Hepatocyte (in vitro differentiated cells): ENCODE data around the gene AMZ2. TPM values are rescaled to one million over a fixed set of nuclear protein-coding genes. Genes with fewer than 3 reads are reported as not detected.

Experiments
- DNase-seq: peaks from one replicate; pipeline ENCODE4 v3.0.0-alpha.2; 2016; ENCODE audit warnings: low spot score
- H2AFZ ChIP-seq: fragments of 200-600 bp; sonication (generic); 2 replicates; pipeline ENCODE4 v1.6.0; 2016; ENCODE audit warnings: antibody characterized with exemption, mild to moderate bottlenecking
- H3K27ac ChIP-seq: fragments of 200-600 bp; sonication (generic); 2 replicates; pipeline ENCODE4 v1.5.1; 2016; ENCODE audit warnings: mild to moderate bottlenecking
- H3K27me3 ChIP-seq: fragments of 200-600 bp; sonication (generic); 2 replicates; pipeline ENCODE4 v1.6.1; 2016
- H3K36me3 ChIP-seq: fragments of 200-600 bp; sonication (generic); replicated peaks from 2 replicates; pipeline ENCODE4 v1.5.1; 2016; ENCODE audit warnings: low read depth; ENCODE audit not compliant: insufficient read depth
- H3K4me1 ChIP-seq: fragments of 200-600 bp; sonication (generic); 2 replicates; pipeline ENCODE4 v1.5.1; 2016; ENCODE audit warnings: mild to moderate bottlenecking, moderate library complexity; ENCODE audit not compliant: insufficient read depth
- H3K4me2 ChIP-seq: fragments of 200-600 bp; sonication (generic); 2 replicates; pipeline ENCODE4 v1.6.0; 2016
- H3K4me3 ChIP-seq: fragments of 200-600 bp; sonication (generic); 2 replicates; pipeline ENCODE4 v1.5.1; 2016; ENCODE audit warnings: mild to moderate bottlenecking
- H3K79me2 ChIP-seq: fragments of 200-600 bp; sonication (generic); 2 replicates; pipeline ENCODE4 v1.6.0; 2017; ENCODE audit warnings: mild to moderate bottlenecking
- H3K9me2 ChIP-seq: fragments of 200-600 bp; sonication (generic); replicated peaks from 2 replicates; pipeline ENCODE4 v1.6.0; 2017; ENCODE audit warnings: mild to moderate bottlenecking; ENCODE audit not compliant: insufficient read depth
- H3K9me3 ChIP-seq: fragments of 200-600 bp; sonication (generic); 2 replicates; pipeline ENCODE4 v1.5.1; 2016; ENCODE audit warnings: low read depth, mild to moderate bottlenecking
- H4K20me1 ChIP-seq: fragments of 200-600 bp; sonication (generic); 2 replicates; pipeline ENCODE4 v1.6.0; 2016; ENCODE audit warnings: mild to moderate bottlenecking; ENCODE audit not compliant: insufficient read depth, poor library complexity, severe bottlenecking
- EZH2 ChIP-seq: fragments of 200-600 bp; sonication (generic); IDR thresholded peaks from 2 replicates; pipeline ENCODE4 v1.6.1; 2016; ENCODE audit warnings: antibody characterized with exemption, mild to moderate bottlenecking, borderline replicate concordance
- EZH2phosphoT487 ChIP-seq: fragments of 200-600 bp; sonication (generic); IDR thresholded peaks from one replicate; pipeline ENCODE4 v1.6.1; 2018; ENCODE audit warnings: antibody characterized with exemption, mild to moderate bottlenecking, low read depth, moderate library complexity; ENCODE audit not compliant: unreplicated experiment, severe bottlenecking
- WGBS: methylation state at CpG from one replicate; pipeline ENCODE4 v1.1.6; 2016; ENCODE audit warnings: low lambda C conversion rate; ENCODE audit errors: missing lambda C conversion rate; 5-methylcytosine and 5-hydroxymethylcytosine counted together
- polyA plus RNA-seq: library from polyadenylated mRNA; unstranded; fragments of >200 nt; fragmentation: Nextera tagmentation; extraction: Ambion mirVana; gene quantifications from 2 replicates; pipeline ENCODE4 v1.2.1, GENCODE V29; 2016
- total RNA-seq: library from RNA; depleted of rRNA; stranded (reverse); fragments of >200 nt; gene quantifications from 2 replicates; pipeline ENCODE4 v1.2.3, GENCODE V29; 2014
- TF ChIP-seq, protein P1 (sequence below): fragments of 200-600 bp; sonication (generic); IDR thresholded peaks from 2 replicates; pipeline ENCODE4 v1.5.1; 2016; ENCODE audit warnings: antibody characterized with exemption, mild to moderate bottlenecking; ENCODE audit not compliant: poor library complexity

The AMZ2 gene
- total and polyA plus RNA-seq, 2 experiments from 2014 or later, result 51.6 to 58.8 TPM

DNA sequence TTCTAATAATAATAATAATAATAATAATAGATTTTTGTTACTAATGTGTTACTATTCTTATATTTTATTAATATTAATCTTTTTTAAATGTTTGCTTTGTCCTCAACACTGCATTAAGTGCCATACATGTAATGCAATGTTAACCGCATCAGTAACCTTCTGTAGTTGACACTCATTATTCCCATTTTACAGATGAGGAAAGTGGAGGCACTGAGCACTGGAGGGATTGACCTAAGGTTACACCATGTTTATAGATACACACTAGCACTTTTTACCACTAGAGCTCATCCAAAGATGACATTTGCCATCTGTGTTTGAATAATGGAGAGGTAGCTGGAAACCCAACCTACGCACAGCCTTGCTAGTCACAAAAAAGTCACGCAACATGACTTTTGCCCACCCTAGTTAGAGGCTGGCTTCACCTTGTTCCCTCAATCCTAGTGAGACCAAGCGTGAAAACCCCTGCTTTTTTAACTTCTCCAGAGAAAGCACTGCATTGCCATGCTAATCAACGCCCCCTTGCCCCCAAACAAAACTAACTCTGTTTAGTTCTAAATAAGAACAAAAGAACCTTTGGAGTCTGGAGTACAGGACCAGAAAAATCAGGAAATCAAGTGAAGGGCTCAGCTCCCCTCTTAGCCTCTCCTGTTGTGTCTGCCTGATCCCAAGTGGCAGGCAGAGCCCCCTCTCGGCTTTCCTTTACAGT lies 45.8 kb downstream of the AMZ2 start:
- Histone ChIP-seq H3K27me3 (peaks cover 70% of the 10 kb centered on the region), H3K27ac (no peak overlapping the region), H3K79me2 (no peaks in the 10 kb centered on the region), H3K4me2 (no peak overlapping the region), H3K4me1 (peaks cover 11% of the 10 kb centered on the region), H3K9me3 (no peaks in the 10 kb centered on the region), H3K36me3 (no peaks in the 10 kb centered on the region), H4K20me1 (no peaks in the 10 kb centered on the region), H3K9me2 (no peaks in the 10 kb centered on the region), H2AFZ (no peak overlapping the region), H3K4me3 (no peak overlapping the region)
- no peak for DNase-seq
- TF ChIP-seq EZH2 (no peak), EZH2phosphoT487 (no peak)
- TF ChIP-seq, protein P1, sequence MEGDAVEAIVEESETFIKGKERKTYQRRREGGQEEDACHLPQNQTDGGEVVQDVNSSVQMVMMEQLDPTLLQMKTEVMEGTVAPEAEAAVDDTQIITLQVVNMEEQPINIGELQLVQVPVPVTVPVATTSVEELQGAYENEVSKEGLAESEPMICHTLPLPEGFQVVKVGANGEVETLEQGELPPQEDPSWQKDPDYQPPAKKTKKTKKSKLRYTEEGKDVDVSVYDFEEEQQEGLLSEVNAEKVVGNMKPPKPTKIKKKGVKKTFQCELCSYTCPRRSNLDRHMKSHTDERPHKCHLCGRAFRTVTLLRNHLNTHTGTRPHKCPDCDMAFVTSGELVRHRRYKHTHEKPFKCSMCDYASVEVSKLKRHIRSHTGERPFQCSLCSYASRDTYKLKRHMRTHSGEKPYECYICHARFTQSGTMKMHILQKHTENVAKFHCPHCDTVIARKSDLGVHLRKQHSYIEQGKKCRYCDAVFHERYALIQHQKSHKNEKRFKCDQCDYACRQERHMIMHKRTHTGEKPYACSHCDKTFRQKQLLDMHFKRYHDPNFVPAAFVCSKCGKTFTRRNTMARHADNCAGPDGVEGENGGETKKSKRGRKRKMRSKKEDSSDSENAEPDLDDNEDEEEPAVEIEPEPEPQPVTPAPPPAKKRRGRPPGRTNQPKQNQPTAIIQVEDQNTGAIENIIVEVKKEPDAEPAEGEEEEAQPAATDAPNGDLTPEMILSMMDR, result no peak
- 91% methylated on average over 6 of the region's 6 CpGs for WGBS

DNA sequence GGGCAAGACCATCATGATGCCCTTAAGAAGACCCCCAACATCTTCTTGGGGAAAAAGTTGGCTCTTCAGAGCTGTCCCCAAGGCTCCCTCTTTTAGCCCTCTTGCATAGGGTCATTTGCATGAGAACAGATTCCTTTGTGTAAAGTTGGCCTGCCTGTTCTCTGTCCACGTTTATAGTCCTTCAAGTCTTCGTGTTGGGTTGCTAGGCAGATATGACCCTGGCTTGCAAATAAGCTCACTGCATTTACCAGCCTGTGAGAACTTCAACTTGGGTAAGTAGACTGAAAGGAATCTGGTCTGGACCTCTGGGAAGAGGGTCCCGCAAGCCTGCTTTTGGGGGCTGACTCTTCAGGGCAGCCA lies 46.3 kb downstream of the AMZ2 start:
- WGBS, result 45% methylated on average over 3 of the region's 3 CpGs
- Histone ChIP-seq H3K9me3 (no peaks in the 10 kb centered on the region), H3K9me2 (no peaks in the 10 kb centered on the region)

DNA sequence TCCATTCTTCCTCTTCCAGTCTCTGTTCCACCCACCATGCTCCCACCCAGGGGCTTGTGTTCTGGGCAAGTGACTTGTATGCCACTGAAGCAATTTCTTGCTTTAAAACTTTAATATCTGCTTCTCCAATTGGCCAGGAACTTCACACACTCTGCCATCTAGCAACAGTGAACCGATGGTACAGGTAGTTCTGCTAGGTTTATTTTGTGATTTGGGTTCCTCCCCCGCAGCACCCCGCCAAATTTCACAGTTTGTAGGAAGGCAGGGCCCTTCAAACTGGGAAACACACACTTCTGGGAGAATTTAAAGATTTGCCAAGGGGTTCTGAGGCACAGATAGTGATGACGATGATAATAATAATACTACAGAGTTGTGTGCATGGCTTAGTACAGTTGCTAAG lies 46.8 kb downstream of the AMZ2 start:
- Histone ChIP-seq H3K4me1 (peaks cover 11% of the 10 kb centered on the region), H3K27ac (no peak overlapping the region), H3K79me2 (no peaks in the 10 kb centered on the region), H3K9me3 (no peaks in the 10 kb centered on the region), H3K36me3 (no peaks in the 10 kb centered on the region), H3K4me2 (no peak overlapping the region), H2AFZ (no peak overlapping the region), H3K9me2 (no peaks in the 10 kb centered on the region), H3K4me3 (no peak overlapping the region), H3K27me3 (peaks cover 60% of the 10 kb centered on the region), H4K20me1 (no peaks in the 10 kb centered on the region)
- TF ChIP-seq EZH2, result no peak
- TF ChIP-seq, protein P1, result no peak
- no peak for TF ChIP-seq EZH2phosphoT487
- DNase-seq, result no peak
- WGBS, result 86% methylated on average over 4 of the region's 4 CpGs

More for the DNA sequence above, 46.3 kb downstream of the AMZ2 start:
- H3K4me3 ChIP-seq, result no peak overlapping the region
- no peak overlapping the region for H3K4me2 ChIP-seq
- TF ChIP-seq, protein P1, result no peak
- TF ChIP-seq EZH2phosphoT487 (no peak), EZH2 (no peak)
- H3K79me2 ChIP-seq, result no peaks in the 10 kb centered on the region
- H2AFZ ChIP-seq, result no peak overlapping the region
- no peaks in the 10 kb centered on the region for H3K36me3 ChIP-seq
- peaks cover 11% of the 10 kb centered on the region for H3K4me1 ChIP-seq
- no peak for DNase-seq
- H3K27me3 ChIP-seq, result peaks cover 64% of the 10 kb centered on the region
- no peaks in the 10 kb centered on the region for H4K20me1 ChIP-seq
- H3K27ac ChIP-seq, result no peak overlapping the region
